K562 (cell line): Measurements from ENCODE around the gene PIK3C2B. TPM values are rescaled to one million over a fixed set of nuclear protein-coding genes. Genes with fewer than 3 reads are reported as not detected.

ENCODE experiments used
- ATAC-seq: fragments of 200-7000 bp; cut with Tn5 transposase; 3 replicates; pipeline ENCODE4 v1.9.1; 2020; ENCODE audit warnings: moderate library complexity
- BruUV-seq: library from RNA; stranded (reverse); fragments of 400-500 nt; replicated peaks from 2 replicates; lab custom pipeline; 2021; lab: Mats Ljungman, UMichigan
- CTCF ChIA-PET: fragments of 300-600 bp; formaldehyde crosslinking; extraction: SDS; loops from one replicate; lab custom pipeline; 2021; ENCODE audit warnings: low intra/inter-chr PET ratio; lab: Yijun Ruan, JAX
- POLR2A ChIA-PET: fragments of 300-600, 350-650 bp; sonication (Branson Sonifier 250); formaldehyde crosslinking; extraction: SDS; loops from one replicate; lab custom pipeline; 2021; ENCODE audit warnings: antibody characterized with exemption, inconsistent platforms; lab: Yijun Ruan, JAX
- DNase-seq, 4 experiments: peaks; one replicate each; pipeline versions ENCODE4 v3.0.0 to v3.0.0-alpha.2; 2011 to 2018; ENCODE audit warnings: low spot score in 3 of 4, mixed read lengths in 3 of 4; ENCODE audit errors: extremely low read depth in 1 of 4
- FAIRE-seq: peaks from 2 replicates; lab custom pipeline; 2011; peaks lifted over from hg19 to GRCh38; lab: Jason Lieb, UNC
- H2AFZ ChIP-seq: 2 replicates; pipeline ENCODE4 v1.6.0; 2011; ENCODE audit warnings: low read depth, low read length, control low read depth, inconsistent platforms
- H3K27ac ChIP-seq: fragments of 200-600 bp; 3 replicates; pipeline ENCODE4 v1.8.0; 2011; ENCODE audit warnings: low read depth, mild to moderate bottlenecking, control low read depth, inconsistent platforms, low read length, moderate library complexity, mixed read lengths; ENCODE audit errors: extremely low read depth
- H3K27me3 ChIP-seq, 2 experiments: fragments of 300-600 bp in 1 of 2; 2 replicates in 1 of 2; 3 replicates in 1 of 2; pipeline versions ENCODE4 v1.6.0 to v1.8.0; 2011; ENCODE audit warnings: inconsistent platforms in 2 of 2, low read length in 2 of 2, mild to moderate bottlenecking in 1 of 2, mixed read lengths in 1 of 2, moderate library complexity in 1 of 2; ENCODE audit not compliant: control insufficient read depth in 2 of 2, insufficient read depth in 2 of 2
- H3K36me3 ChIP-seq: fragments of 300-600 bp; 3 replicates; pipeline ENCODE4 v1.8.0; 2011; ENCODE audit warnings: mild to moderate bottlenecking, low read length, inconsistent platforms; ENCODE audit not compliant: control insufficient read depth, insufficient read depth
- H3K4me1 ChIP-seq, 2 experiments: fragments of 200-600 bp in 1 of 2; replicated peaks in 1 of 2; 2 replicates in 1 of 2; 3 replicates in 1 of 2; pipeline versions ENCODE4 v1.5.1 to v1.8.0; 2011; ENCODE audit warnings: inconsistent platforms in 2 of 2, low read length in 2 of 2, mild to moderate bottlenecking in 1 of 2, mixed read lengths in 1 of 2, moderate library complexity in 1 of 2; ENCODE audit not compliant: control insufficient read depth in 2 of 2, insufficient read depth in 2 of 2
- H3K4me2 ChIP-seq: 2 replicates; pipeline ENCODE4 v1.6.1; 2011; ENCODE audit warnings: low read length, control low read depth, inconsistent platforms, mixed read lengths; ENCODE audit not compliant: insufficient read depth
- H3K4me3 ChIP-seq: fragments of 200-600 bp; sonication (generic), shearing (Covaris generic); 2 replicates; pipeline ENCODE4 v1.5.1; 2016; ENCODE audit warnings: control low read depth, inconsistent platforms
- H3K79me2 ChIP-seq: fragments of 200-600 bp; 3 replicates; pipeline ENCODE4 v1.8.0; 2011; ENCODE audit warnings: low read length, inconsistent platforms; ENCODE audit not compliant: control insufficient read depth, insufficient read depth
- H3K9ac ChIP-seq, 2 experiments: 2 replicates each; pipeline versions ENCODE4 v1.6.0 to v1.6.1; 2011; ENCODE audit warnings: low read depth in 2 of 2, low read length in 2 of 2, control low read depth in 1 of 2, inconsistent platforms in 1 of 2, mild to moderate bottlenecking in 1 of 2, mixed read lengths in 1 of 2; ENCODE audit not compliant: insufficient read depth in 1 of 2
- H3K9me1 ChIP-seq: one replicate; pipeline ENCODE4 v1.6.0; 2011; ENCODE audit warnings: inconsistent platforms, mild to moderate bottlenecking, low read length, moderate library complexity; ENCODE audit not compliant: control insufficient read depth, insufficient read depth
- H3K9me3 ChIP-seq: replicated peaks from 2 replicates; pipeline ENCODE4 v1.5.1; 2011; ENCODE audit warnings: low read depth, low read length, inconsistent platforms; ENCODE audit not compliant: control insufficient read depth, insufficient read depth
- H4K20me1 ChIP-seq: replicated peaks from 2 replicates; pipeline ENCODE4 v1.6.1; 2011; ENCODE audit warnings: low read length, inconsistent platforms, mixed read lengths; ENCODE audit not compliant: control insufficient read depth, insufficient read depth
- GTF2A2 ChIP-seq: IDR thresholded peaks from 2 replicates; pipeline ENCODE4 v1.6.1; 2016; ENCODE audit warnings: mild to moderate bottlenecking, missing genetic modification characterization, missing compliant biosample characterization
- ZBED1 ChIP-seq: IDR thresholded peaks from 2 replicates; pipeline ENCODE4 v1.6.1; 2014
- ZKSCAN3 ChIP-seq: fragments of 250-450 bp; sonication (Bioruptor Pico); IDR thresholded peaks from 2 replicates; pipeline ENCODE4 v1.4.0; 2020
- ZNF24 ChIP-seq: fragments of 450-650 bp; IDR thresholded peaks from 2 replicates; pipeline ENCODE4 v1.6.1; 2016
- ZNF584 ChIP-seq: fragments of 200-800 bp; sonication (Bioruptor generic); IDR thresholded peaks from 2 replicates; pipeline ENCODE4 v1.6.1; 2016; ENCODE audit warnings: low read depth, mild to moderate bottlenecking, missing genetic modification characterization, missing compliant biosample characterization
- WGBS: fragments of 100-300 bp; shearing (Covaris generic); methylation state at CpG from one replicate; pipeline ENCODE4 v1.1.6; 2016; ENCODE audit warnings: low coverage, mixed read lengths; ENCODE audit not compliant: insufficient coverage; ENCODE audit errors: missing lambda C conversion rate; 5-methylcytosine and 5-hydroxymethylcytosine counted together
- in situ Hi-C: fragments of 300-500 bp; cut with MboI; formaldehyde crosslinking; loops from 4 replicates; pipeline ENCODE4 v1.15.0; 2018; ENCODE audit warnings: inconsistent platforms, mixed read lengths
- intact Hi-C: fragments of 100-400 bp; cut with micrococcal nuclease; formaldehyde crosslinking; loops from 2 replicates; pipeline ENCODE4 v1.14.2; 2022
- polyA plus RNA-seq, 8 experiments: library from polyadenylated mRNA; depleted of rRNA in 4 of 8; stranded (reverse) in 5 of 8; unstranded in 3 of 8; fragments of >200 nt; fragmentation: Nextera tagmentation in 2 of 8; fragmentation: Illumina TruSeq in 1 of 8; extraction: Ambion mirVana in 2 of 8; extraction: Trizol in 1 of 8; gene quantifications; 2 replicates each; pipeline versions ENCODE4 v1.2.1 to v1.2.3, GENCODE V29; 2011 to 2014; ENCODE audit warnings: inconsistent platforms in 1 of 8, missing spikeins in 1 of 8
- total RNA-seq, 7 experiments: library from RNA; depleted of rRNA in 6 of 7; stranded (reverse); fragments of >200 nt in 6 of 7; fragmentation: Illumina TruSeq in 2 of 7; extraction: Trizol in 2 of 7; gene quantifications; 2 replicates each; pipeline versions ENCODE4 v1.2.1 to v1.2.3, GENCODE V29; 2011 to 2021; ENCODE audit warnings: low replicate concordance in 1 of 7
- TF ChIP-seq, protein P1 (sequence below), 2 experiments: fragments of 450-650 bp; formaldehyde crosslinking in 1 of 2; IDR thresholded peaks; 2 replicates each; pipeline versions ENCODE4 v1.4.0 to v1.6.1; 2014 to 2020; ENCODE audit warnings: mild to moderate bottlenecking in 2 of 2, borderline replicate concordance in 1 of 2, low read depth in 1 of 2
- TF ChIP-seq, protein P2 (sequence below): sonication (generic); formaldehyde crosslinking; IDR thresholded peaks from 2 replicates; pipeline ENCODE4 v1.8.1; 2023; ENCODE audit warnings: mild to moderate bottlenecking, missing genetic modification reagents

The PIK3C2B gene
- total and polyA plus RNA-seq, 9 of the 15 experiments (the other 6 are each of a cell fraction or from before 2014, with no cell fraction given), result 0.10 to 2.9 (median 0.72) TPM

DNA sequence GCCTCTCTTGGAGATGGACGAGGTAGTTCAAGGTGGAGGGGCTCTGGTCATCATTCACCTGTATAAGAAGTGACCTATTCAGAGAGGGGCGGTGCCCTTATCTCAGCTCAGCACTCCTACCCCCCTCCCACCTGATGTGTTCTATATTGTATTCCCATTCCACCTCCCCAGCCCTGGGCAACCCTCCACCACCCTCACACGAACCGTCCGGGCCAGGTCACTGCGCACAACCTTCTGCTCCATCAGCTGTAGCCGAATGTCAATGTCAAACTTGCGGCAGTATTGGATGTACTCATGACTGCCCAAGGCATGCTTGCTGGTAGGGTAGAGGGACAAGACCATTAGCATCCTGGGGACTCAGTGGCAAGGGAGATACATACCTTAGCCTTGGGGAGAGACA lies 34.3 kb downstream of the PIK3C2B start:
- ChIA-PET CTCF (no interaction called here), POLR2A (interaction anchor here (0.6 to 0.7 kb wide), 2 partner anchors 11 to 1172 kb away, joined by 3 read pairs; partner anchors contain the start of gene ELK4)
- in situ Hi-C loops (no loop called here), intact Hi-C loops (no loop called here)
- no peaks in the 10 kb centered on the region for H3K79me2 ChIP-seq
- no peaks in the 10 kb centered on the region for H3K9me3 ChIP-seq
- H3K27ac ChIP-seq, result no peak overlapping the region
- no peak for ATAC-seq
- peaks cover 24 to 45% of the 10 kb centered on the region in 2 experiments for H3K4me1 ChIP-seq
- no peak overlapping the region for H2AFZ ChIP-seq
- no peak for DNase-seq
- no peak for TF ChIP-seq GTF2A2 (tag)
- TF ChIP-seq, protein P1, sequence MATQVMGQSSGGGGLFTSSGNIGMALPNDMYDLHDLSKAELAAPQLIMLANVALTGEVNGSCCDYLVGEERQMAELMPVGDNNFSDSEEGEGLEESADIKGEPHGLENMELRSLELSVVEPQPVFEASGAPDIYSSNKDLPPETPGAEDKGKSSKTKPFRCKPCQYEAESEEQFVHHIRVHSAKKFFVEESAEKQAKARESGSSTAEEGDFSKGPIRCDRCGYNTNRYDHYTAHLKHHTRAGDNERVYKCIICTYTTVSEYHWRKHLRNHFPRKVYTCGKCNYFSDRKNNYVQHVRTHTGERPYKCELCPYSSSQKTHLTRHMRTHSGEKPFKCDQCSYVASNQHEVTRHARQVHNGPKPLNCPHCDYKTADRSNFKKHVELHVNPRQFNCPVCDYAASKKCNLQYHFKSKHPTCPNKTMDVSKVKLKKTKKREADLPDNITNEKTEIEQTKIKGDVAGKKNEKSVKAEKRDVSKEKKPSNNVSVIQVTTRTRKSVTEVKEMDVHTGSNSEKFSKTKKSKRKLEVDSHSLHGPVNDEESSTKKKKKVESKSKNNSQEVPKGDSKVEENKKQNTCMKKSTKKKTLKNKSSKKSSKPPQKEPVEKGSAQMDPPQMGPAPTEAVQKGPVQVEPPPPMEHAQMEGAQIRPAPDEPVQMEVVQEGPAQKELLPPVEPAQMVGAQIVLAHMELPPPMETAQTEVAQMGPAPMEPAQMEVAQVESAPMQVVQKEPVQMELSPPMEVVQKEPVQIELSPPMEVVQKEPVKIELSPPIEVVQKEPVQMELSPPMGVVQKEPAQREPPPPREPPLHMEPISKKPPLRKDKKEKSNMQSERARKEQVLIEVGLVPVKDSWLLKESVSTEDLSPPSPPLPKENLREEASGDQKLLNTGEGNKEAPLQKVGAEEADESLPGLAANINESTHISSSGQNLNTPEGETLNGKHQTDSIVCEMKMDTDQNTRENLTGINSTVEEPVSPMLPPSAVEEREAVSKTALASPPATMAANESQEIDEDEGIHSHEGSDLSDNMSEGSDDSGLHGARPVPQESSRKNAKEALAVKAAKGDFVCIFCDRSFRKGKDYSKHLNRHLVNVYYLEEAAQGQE (IDR thresholded peaks at IDR 0.05; ENCODE audit: borderline replicate concordance), result no peak
- TF ChIP-seq, protein P1 (CRISPR knock-in tag; IDR thresholded peaks at IDR 0.05; ENCODE audit: low read depth), result no peak
- TF ChIP-seq ZBED1, result no peak
- no peak for TF ChIP-seq ZKSCAN3
- TF ChIP-seq ZNF584 (CRISPR knock-in tag), result no peak
- TF ChIP-seq ZNF24, result no peak
- TF ChIP-seq, protein P2, sequence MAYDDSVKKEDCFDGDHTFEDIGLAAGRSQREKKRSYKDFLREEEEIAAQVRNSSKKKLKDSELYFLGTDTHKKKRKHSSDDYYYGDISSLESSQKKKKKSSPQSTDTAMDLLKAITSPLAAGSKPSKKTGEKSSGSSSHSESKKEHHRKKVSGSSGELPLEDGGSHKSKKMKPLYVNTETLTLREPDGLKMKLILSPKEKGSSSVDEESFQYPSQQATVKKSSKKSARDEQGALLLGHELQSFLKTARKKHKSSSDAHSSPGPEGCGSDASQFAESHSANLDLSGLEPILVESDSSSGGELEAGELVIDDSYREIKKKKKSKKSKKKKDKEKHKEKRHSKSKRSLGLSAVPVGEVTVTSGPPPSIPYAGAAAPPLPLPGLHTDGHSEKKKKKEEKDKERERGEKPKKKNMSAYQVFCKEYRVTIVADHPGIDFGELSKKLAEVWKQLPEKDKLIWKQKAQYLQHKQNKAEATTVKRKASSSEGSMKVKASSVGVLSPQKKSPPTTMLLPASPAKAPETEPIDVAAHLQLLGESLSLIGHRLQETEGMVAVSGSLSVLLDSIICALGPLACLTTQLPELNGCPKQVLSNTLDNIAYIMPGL (CRISPR knock-in tag), result no peak
- peaks cover 19 to 26% of the 10 kb centered on the region in 2 experiments for H3K27me3 ChIP-seq
- H3K4me2 ChIP-seq, result no peak overlapping the region
- no peak for FAIRE-seq
- H3K36me3 ChIP-seq, result no peaks in the 10 kb centered on the region
- no TSS peak for BruUV-seq
- H3K4me3 ChIP-seq, result no peak overlapping the region
- no peaks in the 10 kb centered on the region for H4K20me1 ChIP-seq
- H3K9me1 ChIP-seq, result no peaks in the 10 kb centered on the region
- no peak overlapping the region for H3K9ac ChIP-seq
- 50% methylated on average over 8 of the region's 8 CpGs for WGBS
